ENCODE results near the gene ZNF687. TPM values are rescaled to one million over a fixed set of nuclear protein-coding genes. Genes with fewer than 3 reads are reported as not detected.

Gene ZNF687
- polyA plus RNA-seq, 2 of the 4 experiments (the other 2 are of a cell fraction): 14.0 to 17.5 TPM

GRCh38 chr1:151315565-151316235 lies 33.6 kb downstream of the ZNF687 start:
- Histone ChIP-seq H3K27ac (no peak overlapping the region), H3K4me1 (peaks cover 41% of the 10 kb centered on the region), H3K4me2 (no peak overlapping the region), H3K9me3 (no peaks in the 10 kb centered on the region), H3K4me3 (no peak overlapping the region)
- WGBS (ENCODE audit: missing lambda C conversion rate): 96% methylated on average over 17 of the region's 17 CpGs
- DNase-seq (ENCODE audit: low read depth in 1 of 2, low spot score in 1 of 2) (no peak), ATAC-seq (no peak), FAIRE-seq (no peak)
- ChIA-PET POLR2A (interaction anchor here (1.4 kb wide), 1 partner anchor 12 kb away, joined by 4 read pairs; no protein-coding TSS in a partner anchor), CTCF (interaction anchor here (0.5 to 42.1 kb wide), 5 partner anchors 10 to 244 kb away, joined by 3 to 831 read pairs (median 9); partner anchors contain the start of gene PI4KB)
- TF ChIP-seq MAX (IDR thresholded peaks at IDR 0.05): no peak
- no peak for TF ChIP-seq EHF (CRISPR knock-in tag; IDR thresholded peaks at IDR 0.05)
- TF ChIP-seq POLR2A (IDR thresholded peaks at IDR 0.05; ENCODE audit: low read length): no peak
- TF ChIP-seq HMGXB4 (CRISPR knock-in tag; IDR thresholded peaks at IDR 0.05; ENCODE audit: borderline replicate concordance): no peak

GRCh38 chr1:151318975-151319374 lies 36.9 kb downstream of the ZNF687 start:
- H3K27ac ChIP-seq: no peak overlapping the region
- DNase-seq (ENCODE audit: low read depth in 1 of 2, low spot score in 1 of 2) (no peak), ATAC-seq (no peak), FAIRE-seq (no peak)
- POLR2A ChIA-PET: no interaction called here
- 84% methylated on average over 3 of the region's 3 CpGs for WGBS (ENCODE audit: missing lambda C conversion rate)
- CTCF ChIA-PET: interaction anchor here (42.1 kb wide), 1 partner anchor 22 kb away, joined by 831 read pairs; no protein-coding TSS in a partner anchor
- peaks cover 10% of the 10 kb centered on the region for H3K4me1 ChIP-seq
- TF ChIP-seq ZC3H11A (IDR thresholded peaks at IDR 0.05) (no peak), HOXB13 (CRISPR knock-in tag; IDR thresholded peaks at IDR 0.05; ENCODE audit: low read depth) (no peak), CEBPB (IDR thresholded peaks at IDR 0.05) (no peak), MYC (IDR thresholded peaks at IDR 0.05; ENCODE audit: borderline replicate concordance, low read length) (no peak), EHF (CRISPR knock-in tag; IDR thresholded peaks at IDR 0.05) (no peak), HOXB5 (CRISPR knock-in tag; IDR thresholded peaks at IDR 0.05) (no peak), RAD21 (conservative IDR thresholded peaks at IDR 0.05 in 1 of 2, IDR thresholded peaks at IDR 0.05 in 1 of 2) (no peak), CHD2 (IDR thresholded peaks at IDR 0.05; ENCODE audit: low read length, partially characterized antibody) (no peak), ESRRA (IDR thresholded peaks at IDR 0.05; ENCODE audit: borderline replicate concordance, low read length) (no peak)
- no peak overlapping the region for H3K4me2 ChIP-seq
- H3K9me3 ChIP-seq: no peaks in the 10 kb centered on the region
- no peak overlapping the region for H3K4me3 ChIP-seq

- 93% methylated on average over 4 of the region's 4 CpGs for WGBS (ENCODE audit: missing lambda C conversion rate)
- TF ChIP-seq RFX5 (IDR thresholded peaks at IDR 0.05) (no peak), FOSL2 (IDR thresholded peaks at IDR 0.05) (no peak), FOSL2 (CRISPR knock-in tag; IDR thresholded peaks at IDR 0.05) (no peak), EP300 (IDR thresholded peaks at IDR 0.05) (no peak), HEYL (CRISPR knock-in tag; IDR thresholded peaks at IDR 0.05) (no peak), RARB (CRISPR knock-in tag; IDR thresholded peaks at IDR 0.05) (no peak), ATOH8 (CRISPR knock-in tag; IDR thresholded peaks at IDR 0.05; ENCODE audit: low read depth) (no peak), GATA3 (IDR thresholded peaks at IDR 0.05; ENCODE audit: borderline replicate concordance) (no peak), HES2 (IDR thresholded peaks at IDR 0.05) (no peak), PHF8 (IDR thresholded peaks at IDR 0.05; ENCODE audit: borderline replicate concordance, low read depth) (no peak), HOXB5 (CRISPR knock-in tag; IDR thresholded peaks at IDR 0.05) (no peak), RCOR1 (IDR thresholded peaks at IDR 0.05; ENCODE audit: low read depth, low read length) (no peak), ZFP36 (IDR thresholded peaks at IDR 0.05; ENCODE audit: borderline replicate concordance, partially characterized antibody) (no peak), ESRRA (IDR thresholded peaks at IDR 0.05; ENCODE audit: borderline replicate concordance, low read length) (no peak), CHD2 (IDR thresholded peaks at IDR 0.05; ENCODE audit: low read length, partially characterized antibody) (no peak)
- no peaks in the 10 kb centered on the region for H3K9me3 ChIP-seq
- FAIRE-seq (no peak), DNase-seq (ENCODE audit: low read depth in 1 of 2, low spot score in 1 of 2) (no peak), ATAC-seq (no peak)
- no peak overlapping the region for H3K4me3 ChIP-seq
- CTCF ChIA-PET: interaction anchor here (0.6 to 42.1 kb wide), 11 partner anchors 8 to 372 kb away, joined by 3 to 831 read pairs (median 4); no protein-coding TSS in a partner anchor
- no peak overlapping the region for H3K4me2 ChIP-seq
- H3K4me1 ChIP-seq: peaks cover 17% of the 10 kb centered on the region
- POLR2A ChIA-PET: no interaction called here
- H3K27ac ChIP-seq: no peak overlapping the region
These were observed 42.4 kb downstream of the ZNF687 start for GRCh38 chr1:151324390-151324930.
